NCI-H526 treated with DMSO at 0.1 percent for 48 hours (cell line): ENCODE measurements around the gene CFTR.
"Not testable (repeated sequence)": the region's sequence is repeated elsewhere in the genome, so short reads cannot be mapped to it uniquely, and the experiment has no call there.

ENCODE experiments used
- DNase-seq: peaks from one replicate; lab custom pipeline; 2025; lab: John Stamatoyannopoulos, UW

The CFTR gene

DNA sequence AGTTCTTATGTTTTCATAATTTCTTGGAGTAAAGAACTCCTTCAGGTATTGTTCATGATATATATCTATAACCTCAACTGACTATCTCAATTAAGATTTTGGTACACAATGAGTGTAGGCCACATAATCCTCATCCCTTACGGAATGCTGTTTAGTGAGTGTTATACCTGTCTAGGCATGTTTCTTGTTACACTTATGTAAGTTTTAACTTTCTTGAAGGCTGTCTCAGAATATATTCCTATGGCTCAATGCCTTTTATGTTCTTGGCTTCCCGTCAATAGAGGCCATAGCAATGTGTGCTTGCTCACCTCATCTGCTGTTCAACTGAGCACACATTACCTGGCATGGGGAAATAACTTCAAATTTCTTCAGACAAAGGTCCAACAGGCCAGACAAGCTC, 208.3 kb downstream of the CFTR start:
- DNase-seq, result no peak

DNA sequence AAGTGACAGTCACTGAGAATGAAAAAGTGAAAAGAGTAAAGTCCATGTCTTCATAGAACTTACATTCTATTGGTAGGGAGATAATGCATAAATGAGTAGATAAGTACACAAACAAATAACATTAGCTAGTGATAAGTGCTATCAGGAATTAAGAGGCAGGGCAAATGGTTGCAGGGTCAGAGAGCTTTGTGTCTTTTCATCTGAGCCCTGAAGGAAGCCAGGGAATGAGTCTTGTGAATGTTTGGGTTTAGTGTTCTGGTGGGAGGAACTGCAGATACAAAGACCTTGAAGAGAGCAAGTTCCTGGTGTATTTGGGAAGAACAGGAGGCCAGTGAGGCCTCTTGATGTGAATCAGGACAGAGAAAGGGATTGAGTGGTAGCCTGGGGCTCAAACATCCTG, 209.6 kb downstream of the CFTR start:
- no peak for DNase-seq

DNA sequence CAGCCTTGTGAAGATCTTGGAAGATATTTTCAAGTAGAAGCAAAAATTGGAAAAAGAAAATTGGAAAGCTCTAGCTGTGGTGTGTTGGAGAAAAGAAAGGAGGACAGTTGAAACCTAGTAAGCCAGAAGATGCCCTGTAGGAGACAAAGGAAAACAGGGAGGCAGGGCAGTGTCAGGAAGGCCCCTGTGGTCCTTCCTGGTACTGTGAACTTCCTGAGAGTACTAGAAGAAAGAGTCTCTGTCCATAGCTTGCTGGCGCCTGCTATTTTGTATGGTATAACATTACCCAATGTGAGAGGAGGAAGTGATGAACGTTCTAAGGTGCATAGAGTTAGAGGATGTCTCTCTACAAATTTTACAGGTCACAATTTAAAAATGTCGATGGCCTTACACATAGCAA, 210.3 kb downstream of the CFTR start:
- no peak for DNase-seq

DNA sequence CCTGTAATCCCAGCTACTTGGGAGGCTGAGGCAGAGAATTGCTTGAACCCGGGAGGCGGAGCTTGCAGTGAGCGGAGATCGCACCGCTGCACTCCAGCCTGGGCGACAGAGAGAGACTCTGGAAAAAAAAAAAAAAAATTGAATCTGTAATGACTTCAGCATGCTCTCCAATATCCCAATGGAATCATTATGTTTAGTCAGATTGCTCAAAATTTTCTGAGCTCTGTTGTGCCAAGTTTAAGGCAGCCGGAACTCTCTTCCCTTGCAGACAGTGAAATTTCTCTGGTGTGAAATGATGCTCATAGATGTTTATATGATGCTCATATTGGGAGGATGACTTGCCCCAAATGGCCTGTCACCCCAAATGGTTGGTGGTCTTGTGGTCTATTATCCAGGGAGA, 212.5 kb downstream of the CFTR start:
- no peak for DNase-seq

GRCh38 chr7:117698018-117698417, 218.2 kb downstream of the CFTR start:
- no peak for DNase-seq

DNA sequence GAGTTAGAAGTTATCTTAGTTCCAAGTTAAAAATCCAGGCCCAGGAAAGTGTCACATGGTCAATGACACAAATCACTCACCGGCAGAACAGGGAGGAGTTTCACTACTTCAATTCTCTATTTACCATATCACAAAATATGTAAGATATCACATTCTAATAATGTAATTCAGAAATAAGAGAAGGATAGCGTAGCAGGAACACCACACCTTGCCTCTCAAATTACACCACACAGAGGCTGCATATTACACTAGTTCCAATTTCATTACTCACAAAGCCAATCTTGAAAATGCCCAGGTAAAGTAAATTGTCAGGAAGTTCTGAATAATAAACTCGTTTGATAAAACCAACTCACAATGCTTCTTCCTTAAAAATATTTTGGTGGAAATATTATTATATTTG, 224.2 kb downstream of the CFTR start:
- DNase-seq, result no peak

DNA sequence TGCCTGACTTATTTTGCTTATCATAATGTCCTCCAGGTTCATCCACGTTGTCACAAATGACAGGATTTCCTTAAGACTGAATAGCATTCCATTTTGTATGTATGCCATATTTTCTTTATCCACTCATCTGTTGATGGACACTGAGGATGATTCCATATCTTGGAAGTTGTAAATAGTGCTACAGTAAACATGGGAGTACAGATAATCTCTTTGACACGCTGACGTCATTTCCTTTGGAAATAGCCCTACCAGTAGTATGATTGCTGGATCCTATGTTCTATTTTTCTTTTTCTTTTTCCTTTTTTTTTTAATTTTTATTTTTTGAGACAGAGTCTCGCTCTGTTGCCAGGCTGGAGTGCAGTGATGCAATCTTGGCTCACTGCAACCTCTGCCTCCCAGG, 225.8 kb downstream of the CFTR start:
- DNase-seq, result no peak

GRCh38 chr7:117706210-117706609, 226.4 kb downstream of the CFTR start:
- no peak for DNase-seq

DNA sequence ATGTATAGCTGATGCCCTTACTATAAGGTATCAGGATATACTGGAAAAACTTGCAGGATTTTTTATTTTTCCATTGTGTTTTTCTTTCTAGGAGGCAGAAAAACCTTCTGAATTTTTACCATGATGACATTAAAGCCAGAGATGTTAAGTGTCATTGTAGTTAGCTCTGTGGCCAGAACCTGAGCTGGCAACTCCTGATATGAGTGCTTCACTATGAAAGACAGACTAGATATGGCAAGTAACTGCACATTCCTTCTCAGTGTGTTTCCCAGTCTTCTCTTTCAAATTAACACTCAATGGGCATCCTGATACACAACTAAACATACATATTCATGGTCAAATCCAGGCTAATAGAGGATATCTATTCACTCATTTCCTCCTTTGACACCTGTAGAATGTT, 227.3 kb downstream of the CFTR start:
- DNase-seq, result no peak

- DNase-seq, result not testable (repeated sequence)
Observed at GRCh38 chr7:117708173-117708572, 228.3 kb downstream of the CFTR start.

- DNase-seq, result no peak
Observed at GRCh38 chr7:117711556-117711955, 231.7 kb downstream of the CFTR start.

- peak; percentile 25 for DNase-seq
Observed at GRCh38 chr7:117715784-117716445, 236.1 kb downstream of the CFTR start.

GRCh38 chr7:117716707-117717299, 237.0 kb downstream of the CFTR start:
- no peak for DNase-seq

DNA sequence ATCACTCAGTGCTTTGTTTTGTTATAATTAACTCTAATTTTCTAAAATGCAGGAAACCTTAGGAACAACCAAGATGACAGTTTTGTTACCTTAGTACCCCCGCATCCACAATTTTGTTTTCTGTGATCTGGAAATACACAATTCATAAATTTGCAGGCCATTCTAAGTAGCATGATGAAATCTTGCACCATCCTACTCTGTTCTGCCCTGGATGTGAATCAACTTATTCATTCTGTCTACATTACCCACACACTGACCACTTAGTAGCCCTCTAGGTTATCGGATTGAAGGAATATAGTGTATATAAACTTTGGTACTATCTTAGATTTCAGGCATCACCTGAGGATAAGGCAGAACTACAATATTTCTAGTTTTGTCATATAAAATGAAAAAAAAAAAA, 237.5 kb downstream of the CFTR start:
- DNase-seq, result no peak
